NCI-H1092 treated with DMSO at 0.1 percent for 48 hours (cell line): Measurements from ENCODE around the gene RAX2.
"Not testable (repeated sequence)": the region's sequence is repeated elsewhere in the genome, so short reads cannot be mapped to it uniquely, and the experiment has no call there.

Source experiments
- DNase-seq: peaks from one replicate; lab custom pipeline; 2025; lab: John Stamatoyannopoulos, UW

The RAX2 gene

GRCh38 chr19:3771906-3772455, at the start of gene RAX2:
TSS of gene RAX2 (minus strand) at chr19:3772228. CDS start at chr19:3771742, 486 bp downstream.
- no peak for DNase-seq

DNA sequence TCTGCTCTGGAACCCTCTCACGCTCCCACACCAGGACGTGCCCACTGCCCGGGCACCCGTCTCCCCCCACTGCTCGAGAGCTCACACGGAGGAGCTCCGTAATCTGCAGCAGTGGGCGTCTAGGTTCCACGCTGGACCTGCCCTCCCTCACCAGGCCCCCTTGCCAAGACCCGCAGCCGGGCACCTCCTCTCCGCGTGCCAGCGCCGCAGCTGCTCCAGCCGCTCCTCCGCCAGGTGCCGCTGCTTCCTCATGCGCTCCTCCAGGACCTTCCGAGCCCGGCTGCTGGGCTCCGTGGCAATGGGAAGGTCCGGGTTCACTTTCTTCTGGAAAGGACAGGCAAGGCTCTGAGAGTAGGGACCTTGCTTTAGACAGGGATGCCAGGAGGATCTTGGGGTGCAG, 49.1 kb upstream of the RAX2 start:
- peak; percentile 19 for DNase-seq

DNA sequence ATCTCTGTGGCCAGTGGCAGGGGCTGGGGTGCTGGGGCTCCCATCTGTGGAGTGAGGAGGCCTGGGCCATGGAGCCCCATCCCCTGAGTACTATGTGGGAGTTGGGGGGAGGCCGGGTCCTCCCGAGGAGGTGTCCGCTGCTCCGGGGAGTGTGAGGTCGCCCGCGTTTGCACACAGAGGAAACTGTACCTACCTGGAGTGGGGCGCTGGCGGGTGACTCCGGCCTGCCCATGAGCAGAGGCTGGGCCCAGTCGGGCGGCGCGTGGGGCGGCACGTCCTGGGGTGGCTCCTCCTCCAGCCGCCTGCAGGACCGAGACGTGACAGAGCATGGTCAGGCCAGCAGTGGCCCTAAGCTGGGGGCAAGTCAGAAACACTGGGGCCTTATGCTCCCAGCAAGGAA, 48.0 kb upstream of the RAX2 start:
- no peak for DNase-seq

GRCh38 chr19:3818918-3819317, 46.9 kb upstream of the RAX2 start:
- DNase-seq = no peak

DNA sequence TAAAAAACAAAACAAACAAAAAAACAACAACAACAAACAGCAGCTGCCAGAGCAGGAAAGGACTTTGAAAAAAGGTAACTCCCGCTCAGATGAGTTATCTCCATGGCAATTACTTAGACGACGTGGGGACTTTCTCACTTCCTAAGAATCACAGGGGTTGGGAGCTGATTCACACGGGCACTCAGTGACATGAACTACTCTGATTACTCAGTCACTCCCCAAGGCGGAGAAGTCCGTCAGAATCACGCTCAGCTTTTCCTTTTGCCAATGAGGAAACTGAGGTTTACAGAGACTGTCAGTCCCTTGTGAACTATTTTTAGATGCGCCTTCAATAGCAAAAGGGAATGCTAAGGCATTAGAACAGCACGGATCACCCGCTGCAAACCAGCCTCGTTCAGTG, 46.4 kb upstream of the RAX2 start:
- DNase-seq = no peak

GRCh38 chr19:3817761-3818160, 45.7 kb upstream of the RAX2 start:
- DNase-seq = no peak

DNA sequence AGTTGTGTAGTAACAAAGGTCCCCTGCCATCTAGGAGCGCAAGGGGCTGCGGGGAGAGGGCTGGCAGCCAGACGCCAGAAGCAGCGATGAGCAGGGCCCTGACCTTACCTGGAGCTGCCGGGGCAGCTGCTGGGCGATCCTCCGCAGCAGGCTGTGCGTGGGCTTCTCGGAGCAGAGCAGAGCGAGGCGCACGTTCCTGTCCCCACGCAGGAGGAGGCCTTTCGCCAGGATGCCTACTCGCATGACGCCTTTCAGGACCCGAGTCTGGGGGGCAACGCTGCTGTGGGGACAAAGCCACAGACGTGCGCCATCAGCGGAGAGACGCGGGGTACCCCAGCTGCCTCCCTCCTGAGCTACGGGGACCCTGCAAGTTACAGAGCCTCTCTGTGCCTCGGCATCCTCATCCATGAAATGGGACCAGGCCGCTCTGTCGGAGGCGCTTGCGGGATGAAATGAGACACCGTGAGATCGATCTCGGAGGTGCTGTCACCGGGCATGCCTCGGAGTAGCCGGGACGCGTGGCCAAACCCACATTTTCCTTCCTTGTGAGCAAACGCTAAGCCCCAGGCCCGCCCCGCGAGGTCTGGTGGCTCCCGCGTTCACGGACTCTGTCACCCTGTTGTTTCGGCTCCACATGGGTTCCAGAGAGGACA, 44.7 kb upstream of the RAX2 start:
- DNase-seq = no peak

- not testable (repeated sequence) for DNase-seq
Observed at GRCh38 chr19:3816148-3816547, 44.1 kb upstream of the RAX2 start.

DNA sequence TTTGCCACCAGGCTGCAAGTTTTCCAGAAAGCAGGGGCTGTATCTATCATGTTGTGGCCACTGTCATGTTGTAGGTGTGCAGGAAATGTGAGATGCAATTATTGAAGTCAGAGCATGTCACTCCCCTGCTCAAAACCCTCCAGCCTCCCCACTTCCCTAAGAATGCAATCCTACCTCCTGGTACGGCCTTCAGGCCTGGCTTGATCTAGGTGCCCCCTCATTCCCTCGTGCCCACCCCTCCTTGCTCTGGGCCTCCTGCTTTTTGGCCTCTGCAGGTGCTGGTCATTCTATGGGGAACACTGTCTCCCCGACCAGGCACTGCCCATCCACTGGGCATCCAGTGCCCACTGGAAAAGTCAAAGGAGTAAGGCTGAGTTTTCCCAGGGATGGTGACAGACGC, 42.6 kb upstream of the RAX2 start:
- no peak for DNase-seq

- no peak for DNase-seq
Observed at GRCh38 chr19:3813473-3814392, 41.7 kb upstream of the RAX2 start.

DNA sequence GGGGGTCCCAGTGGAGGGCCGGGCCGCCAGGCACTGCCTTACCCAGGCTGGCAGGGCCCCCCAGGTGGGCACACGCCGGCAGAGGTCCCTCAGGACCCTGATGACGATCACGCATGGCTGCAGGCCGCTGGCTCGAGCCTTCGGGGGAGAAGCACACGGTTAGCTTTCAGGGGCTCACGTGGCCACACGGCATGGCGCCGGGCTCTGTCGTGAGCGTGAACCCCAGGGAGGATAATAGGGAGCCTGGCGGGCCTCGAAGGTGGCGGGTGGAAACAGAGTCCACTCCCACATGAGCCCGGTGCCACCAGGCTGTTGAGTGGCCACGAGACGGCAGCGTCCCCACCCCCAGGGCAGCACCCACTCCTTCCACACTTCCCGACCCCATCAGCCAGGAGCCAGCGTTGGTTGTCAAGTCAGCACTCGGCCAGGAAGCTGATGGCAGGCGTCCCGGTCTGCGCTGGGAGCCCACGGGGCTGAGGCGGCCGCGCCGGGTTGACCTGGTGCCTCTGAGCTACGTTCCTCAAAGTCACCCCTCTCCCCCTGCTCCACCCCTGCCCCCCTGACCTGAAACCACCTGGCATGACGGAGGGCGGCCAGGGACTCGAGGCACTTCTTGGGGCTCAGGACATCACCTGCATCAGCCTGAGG, 38.8 kb upstream of the RAX2 start:
- no peak for DNase-seq

DNA sequence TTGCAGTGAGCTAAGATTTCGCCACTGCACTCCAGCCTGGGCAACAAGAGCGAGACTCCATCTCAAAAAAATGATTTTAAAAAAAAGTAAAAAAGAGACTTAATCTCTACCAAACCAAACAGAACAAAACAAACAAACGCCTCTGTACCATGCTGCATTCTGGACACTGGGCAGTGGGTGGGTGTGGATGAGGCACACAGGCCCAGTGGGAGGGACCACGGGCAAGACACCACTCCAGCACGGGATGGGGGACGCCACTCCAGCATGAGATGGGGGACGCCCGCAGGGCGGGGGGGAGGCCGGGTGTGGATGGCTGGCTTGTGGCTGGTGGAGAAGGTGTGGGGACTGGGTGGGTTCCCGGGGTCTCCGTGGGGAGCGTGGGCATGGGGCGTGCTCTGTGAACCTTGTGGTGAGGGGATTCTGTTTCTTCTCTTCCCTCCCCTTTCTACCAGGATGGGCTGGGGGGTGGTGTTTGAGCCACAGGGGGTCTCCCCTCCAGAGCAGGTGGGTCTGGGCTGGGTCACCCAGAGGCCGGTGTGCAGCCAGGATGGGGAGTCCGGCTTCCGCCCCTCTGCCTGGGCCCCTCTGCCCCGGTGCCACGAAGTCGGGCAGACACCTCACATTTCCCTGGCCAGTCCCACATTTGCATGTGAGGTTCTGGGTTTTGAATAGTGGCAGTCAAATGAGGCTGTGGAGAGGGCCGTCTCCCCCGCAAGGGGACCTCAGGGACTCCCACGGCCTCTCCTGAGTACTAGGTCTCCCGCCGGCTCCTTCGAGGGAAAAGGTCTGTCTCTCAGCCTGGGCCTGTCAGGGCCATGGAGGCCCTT, 38.1 kb upstream of the RAX2 start:
- DNase-seq = no peak

- DNase-seq = no peak
Observed at GRCh38 chr19:3808420-3809143, 36.6 kb upstream of the RAX2 start.

DNA sequence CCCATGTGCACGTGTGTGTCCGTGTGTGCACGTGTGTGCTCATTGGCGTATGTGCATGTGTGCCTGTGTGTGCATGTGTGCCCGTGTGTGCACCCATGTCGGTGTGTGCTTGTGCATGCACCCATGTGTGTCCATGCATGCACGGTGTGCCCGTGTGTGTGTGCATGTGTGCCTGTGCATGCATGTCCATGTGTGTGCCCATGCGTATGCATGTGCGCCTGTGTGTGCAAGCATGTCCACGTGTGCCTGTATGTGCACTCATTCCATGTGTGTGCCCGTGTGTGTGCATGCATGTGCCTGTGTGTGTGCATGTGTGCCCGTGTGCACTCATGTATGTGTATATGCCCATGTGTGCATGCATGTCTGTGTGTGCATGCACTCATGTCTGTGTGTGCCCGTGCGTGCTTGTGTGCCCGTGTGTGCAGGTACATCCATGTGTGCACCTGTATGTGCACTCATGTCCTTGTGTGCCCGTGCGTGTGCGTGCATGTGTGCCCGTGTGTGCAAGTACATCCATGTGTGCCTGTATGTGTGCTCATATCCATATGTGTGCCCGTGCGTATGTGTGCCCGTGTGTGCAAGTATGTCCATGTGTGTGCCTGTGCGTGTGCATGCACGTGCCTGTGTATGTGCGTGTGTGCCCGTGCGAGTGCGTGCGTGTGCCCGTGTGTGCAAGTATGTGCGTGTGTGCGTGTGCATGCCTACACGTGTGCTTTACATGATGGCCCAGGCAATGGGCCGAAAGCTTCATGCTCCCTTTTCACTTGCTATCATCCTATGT, 35.7 kb upstream of the RAX2 start:
- no peak for DNase-seq

GRCh38 chr19:3807131-3807480, 35.1 kb upstream of the RAX2 start:
- no peak for DNase-seq

- no peak for DNase-seq
Observed at GRCh38 chr19:3805859-3806258, 33.8 kb upstream of the RAX2 start.

- DNase-seq = no peak
Observed at GRCh38 chr19:3804429-3804828, 32.4 kb upstream of the RAX2 start.

GRCh38 chr19:3803986-3804385, 32.0 kb upstream of the RAX2 start:
- no peak for DNase-seq

DNA sequence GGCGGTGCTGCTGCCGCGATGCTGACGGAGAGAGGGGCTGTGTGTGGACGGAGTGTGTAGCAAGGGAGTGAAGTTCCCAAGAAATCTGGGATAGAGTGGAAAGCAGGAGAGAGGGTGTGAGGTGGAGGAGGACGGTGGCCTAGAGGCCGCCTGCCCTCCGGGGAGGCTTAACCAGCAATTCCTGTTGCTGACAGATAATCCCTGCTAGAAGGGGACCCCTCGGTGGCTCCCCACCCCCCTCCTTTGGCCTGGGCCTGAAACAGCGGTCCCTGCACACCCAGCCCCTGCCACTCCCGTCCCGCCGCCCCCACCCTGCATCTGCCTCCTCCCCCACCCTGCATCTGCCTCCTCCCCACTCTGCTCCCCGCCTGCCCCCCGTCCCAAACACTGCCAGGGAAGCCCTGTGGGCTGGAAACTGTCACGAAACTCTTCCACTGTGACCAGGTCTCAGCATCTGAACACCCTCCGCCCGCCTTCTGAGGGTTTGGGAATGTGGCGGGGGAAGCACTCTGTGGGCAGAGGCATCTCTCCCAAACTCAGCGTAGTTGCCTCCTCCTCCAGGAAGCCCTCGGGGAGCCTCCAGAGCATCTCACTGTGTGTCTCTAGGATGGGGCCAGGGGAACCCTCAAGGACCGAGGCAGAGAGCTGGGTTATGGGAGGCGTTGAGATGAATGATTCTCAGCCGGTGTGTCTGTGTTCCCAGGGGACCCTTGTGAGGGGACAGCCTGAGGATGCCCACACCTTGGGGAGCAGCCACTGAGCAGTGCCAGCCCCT, 31.3 kb upstream of the RAX2 start:
- no peak for DNase-seq
